Naive thymus-derived CD8-positive, alpha-beta T cell (primary cell): ENCODE measurements around the gene WNT3A. TPM values are rescaled to one million over a fixed set of nuclear protein-coding genes. Genes with fewer than 3 reads are reported as not detected.

Source experiments
- ATAC-seq, 2 donors: fragments of 150-1000 bp; cut with Tn5 transposase in 1 of 2; sonication (Bioruptor Pico), chemical (Tn5 transposase) in 1 of 2; 1 replicate in 1 of 2; 2 replicates in 1 of 2; pipeline ENCODE4 v1.10.0; 2021; ENCODE audit warnings: mild to moderate bottlenecking in 2 of 2, moderate library complexity in 2 of 2
- POLR2A ChIA-PET: fragments of 350-600 bp; sonication (Branson Sonifier 250); formaldehyde crosslinking; loops from one replicate; lab custom pipeline; 2021; ENCODE audit warnings: antibody characterized with exemption; lab: Charles Lee
- DNase-seq, 10 donors: peaks; one replicate each; pipeline versions ENCODE4 v3.0.0 to v3.0.0-alpha.2; 2020 to 2022
- H3K27ac Mint-ChIP-seq, 10 donors: one replicate each; pipeline ENCODE4 v1.8.0; 2020 to 2022; ENCODE audit warnings: mild to moderate bottlenecking in 10 of 10, mixed read lengths in 10 of 10, moderate library complexity in 4 of 10, inconsistent platforms in 1 of 10
- H3K27me3 Mint-ChIP-seq, 5 donors: one replicate each; pipeline ENCODE4 v1.8.0; 2021 to 2022; ENCODE audit warnings: mixed read lengths in 5 of 5
- H3K36me3 Mint-ChIP-seq, 3 donors: one replicate each; pipeline ENCODE4 v1.8.0; 2020 to 2022; ENCODE audit warnings: mixed read lengths in 3 of 3, mild to moderate bottlenecking in 2 of 3, inconsistent platforms in 1 of 3
- H3K4me1 Mint-ChIP-seq, 4 donors: one replicate each; pipeline ENCODE4 v1.8.0; 2021 to 2022; ENCODE audit warnings: mixed read lengths in 4 of 4
- H3K4me3 Mint-ChIP-seq, 10 donors: one replicate each; pipeline ENCODE4 v1.8.0; 2020 to 2022; ENCODE audit warnings: mild to moderate bottlenecking in 10 of 10, mixed read lengths in 10 of 10, moderate library complexity in 6 of 10, inconsistent platforms in 1 of 10
- H3K9me3 Mint-ChIP-seq, 9 donors: one replicate each; pipeline ENCODE4 v1.8.0; 2020 to 2022; ENCODE audit warnings: mixed read lengths in 9 of 9, mild to moderate bottlenecking in 3 of 9, inconsistent platforms in 1 of 9, moderate library complexity in 1 of 9
- microRNA-seq: library from miRNA; unstranded; fragments of <30 nt; microRNA quantifications from one replicate; pipeline ENCODE4 v1.2.0, GENCODE V29; 2022; ENCODE audit warnings: borderline microRNAs expressed
- polyA plus RNA-seq, 3 donors: library from polyadenylated mRNA; unstranded; fragments of 300-500 nt; fragmentation: Illumina TruSeq; gene quantifications; one replicate each; pipeline ENCODE4 v1.2.3, GENCODE V29; 2021
- total RNA-seq, 8 experiments: library from RNA in 2 of 8; stranded (reverse) in 2 of 8; gene quantifications; one replicate each; pipeline ENCODE4 v1.2.3 and lab custom pipeline; 2021 to 2026

WNT3A gene
- total and polyA plus RNA-seq, 5 experiments from 2014 or later: not detected

DNA sequence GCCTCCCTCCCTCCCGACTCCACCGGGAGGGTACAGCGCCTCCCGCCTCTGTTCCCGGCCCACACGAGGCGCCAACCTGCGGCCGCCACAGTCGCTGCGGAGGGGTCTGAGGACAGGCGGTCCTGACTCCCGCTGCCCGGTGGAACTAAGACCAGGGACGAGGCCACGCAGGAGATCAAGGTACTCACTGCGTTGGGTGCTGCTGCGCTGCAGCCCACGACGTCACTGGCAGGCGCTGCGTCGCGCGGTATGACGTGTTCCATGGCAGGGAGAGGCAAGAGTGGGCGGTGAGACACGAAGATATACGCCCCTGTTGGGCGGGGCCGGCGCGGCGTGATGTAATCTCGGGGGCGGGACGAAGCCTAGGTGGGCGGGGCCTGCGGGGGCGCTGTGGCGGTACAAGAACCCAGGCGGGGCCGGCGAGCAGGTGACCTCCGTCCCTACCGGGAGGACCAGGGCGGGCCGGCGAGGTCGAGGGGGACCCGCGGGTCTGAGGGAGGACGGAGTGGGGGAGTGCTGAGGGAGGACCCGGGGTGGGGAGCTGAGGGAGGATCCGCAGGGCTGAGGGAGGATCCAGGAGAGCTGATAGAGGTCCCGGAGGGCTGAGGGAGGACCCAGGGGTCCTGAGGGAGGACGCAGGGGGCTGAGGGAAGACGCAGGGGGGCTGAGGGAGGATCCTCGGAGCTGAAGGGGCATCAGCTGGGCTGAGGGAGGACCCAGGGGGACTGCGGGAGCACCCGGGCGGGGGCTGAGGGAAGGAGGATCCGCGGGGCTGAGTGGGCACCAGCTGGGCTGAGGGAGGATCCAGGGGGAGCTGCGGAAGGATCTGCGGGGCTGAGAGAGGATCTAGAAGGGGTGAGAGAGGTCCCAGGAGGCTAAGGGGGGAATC lies 102.5 kb downstream of the WNT3A start, which contains the start of gene MRPL55:
TSS of gene MRPL55 (minus strand) at position 227 of the 889 bp plus-strand sequence. CDS start 1,039 bp downstream, outside the sequence.
- no peaks in the 10 kb centered on the region for H3K9me3 Mint-ChIP-seq
- DNase-seq (peak; percentile 96 to 100 (median 98)), ATAC-seq (peak; percentile 90)
- H3K27me3 Mint-ChIP-seq: no peaks in the 10 kb centered on the region
- H3K4me3 Mint-ChIP-seq: peak within 1 kb of the TSS; percentile 88 to 98 (median 94)
- peaks cover 9 to 33% (median 31%) of the 10 kb centered on the region in 4 donors for H3K4me1 Mint-ChIP-seq
- peak within 1 kb of the TSS; percentile 93 to 99 (median 97) for H3K27ac Mint-ChIP-seq
- H3K36me3 Mint-ChIP-seq: peaks cover 0 to 13% (median 0%) of the 10 kb centered on the region in 3 donors
- POLR2A ChIA-PET: interaction anchor here (0.6 to 2.8 kb wide), 9 partner anchors 10 to 334 kb away, joined by 3 to 30 read pairs (median 3); partner anchors contain the start of genes ARF1, GUK1 and IBA57

DNA sequence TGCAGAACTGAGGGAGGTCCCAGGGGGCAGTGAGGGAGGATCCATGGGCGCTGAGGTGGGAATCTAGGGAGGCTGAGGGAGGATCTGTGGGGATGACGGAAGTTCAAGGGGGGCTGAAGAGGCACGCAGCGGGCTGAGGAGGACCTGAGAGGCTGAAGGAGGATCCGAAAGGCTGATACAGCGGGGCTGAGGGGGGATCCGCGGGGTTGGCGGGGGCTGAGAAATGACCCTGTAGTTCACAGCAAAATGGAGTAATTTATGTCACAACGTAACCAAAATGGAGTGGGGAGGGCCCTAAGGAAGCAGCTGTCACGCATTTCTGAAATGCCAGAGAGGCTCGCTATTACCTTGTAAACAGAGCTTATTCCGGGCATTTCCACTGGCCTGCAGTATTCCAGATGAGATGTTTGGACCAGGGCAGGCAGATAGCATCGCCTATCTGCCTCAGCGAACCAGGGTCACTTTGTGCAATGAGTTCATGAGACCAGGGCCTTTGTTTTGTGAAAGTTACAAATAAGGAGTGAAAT lies 103.2 kb downstream of the WNT3A start:
- peaks cover 0 to 13% (median 0%) of the 10 kb centered on the region in 3 donors for H3K36me3 Mint-ChIP-seq
- POLR2A ChIA-PET: interaction anchor here (0.6 to 2.8 kb wide), 9 partner anchors 15 to 333 kb away, joined by 3 to 30 read pairs (median 3); partner anchors contain the start of genes ARF1, GUK1 and IBA57
- H3K27ac Mint-ChIP-seq: peak overlapping the region; percentile 93 to 99 (median 97)
- DNase-seq (no peak), ATAC-seq (no peak)
- H3K4me3 Mint-ChIP-seq: peak overlapping the region; percentile 88 to 98 (median 94)
- no peaks in the 10 kb centered on the region for H3K9me3 Mint-ChIP-seq
- no peaks in the 10 kb centered on the region for H3K27me3 Mint-ChIP-seq
- H3K4me1 Mint-ChIP-seq: peaks cover 7 to 30% (median 29%) of the 10 kb centered on the region in 4 donors

DNA sequence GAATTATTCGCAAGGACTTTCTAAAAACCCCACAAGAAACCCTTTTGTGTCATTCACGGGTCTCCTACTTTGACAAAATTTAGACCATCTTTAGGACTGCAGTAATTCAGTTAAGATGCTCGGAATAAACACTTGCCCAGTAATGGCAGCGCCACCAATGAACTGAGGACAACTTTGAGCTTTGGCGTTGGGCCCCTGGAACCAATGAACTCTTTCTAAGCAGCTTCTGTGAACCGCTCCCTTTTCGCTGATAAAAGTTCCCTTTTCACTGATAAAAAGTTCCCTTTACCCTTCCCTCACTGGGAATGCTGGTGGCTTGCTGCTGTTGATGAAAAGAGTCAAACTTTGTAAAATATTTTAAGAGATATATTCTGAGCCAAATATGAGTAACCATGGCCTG lies 103.8 kb downstream of the WNT3A start:
- DNase-seq (no peak), ATAC-seq (no peak)
- no peaks in the 10 kb centered on the region for H3K27me3 Mint-ChIP-seq
- H3K27ac Mint-ChIP-seq: peak overlapping the region in 5 of 10 donors; percentile 44 to 99 (median 82)
- POLR2A ChIA-PET: interaction anchor here (0.6 to 2.8 kb wide), 4 partner anchors 28 to 347 kb away, joined by 3 to 30 read pairs (median 6); partner anchors contain the start of genes ARF1 and IBA57
- peaks cover 7 to 30% (median 29%) of the 10 kb centered on the region in 4 donors for H3K4me1 Mint-ChIP-seq
- H3K4me3 Mint-ChIP-seq: peak overlapping the region in 6 of 10 donors; percentile 10 to 96 (median 89)
- no peaks in the 10 kb centered on the region for H3K9me3 Mint-ChIP-seq
- H3K36me3 Mint-ChIP-seq: peaks cover 0 to 13% (median 0%) of the 10 kb centered on the region in 3 donors

Small RNA genes lying within 50 kb of the gene (microRNA-seq; reads per million reads assigned to microRNA genes)
- not detected for gene MIR3620

Other genes starting within 250 kb of the WNT3A start
- gene PRSS38, start 191.3 kb upstream of the WNT3A start, total RNA-seq: not detected
- not detected for gene PRSS38, start 191.3 kb upstream of the WNT3A start, polyA plus RNA-seq
- not detected for gene WNT9A, start 59.1 kb upstream of the WNT3A start, total RNA-seq
- not detected for gene WNT9A, start 59.1 kb upstream of the WNT3A start, polyA plus RNA-seq
- 100 to 1,000 TPM; 201 to 203 TPM for gene ARF1, start 75.7 kb downstream of the WNT3A start, total RNA-seq
- 100 to 1,000 TPM; 332 to 385 (median 368) TPM for gene ARF1, start 75.7 kb downstream of the WNT3A start, polyA plus RNA-seq
- gene C1orf35, start 96.3 kb downstream of the WNT3A start, total RNA-seq: 10 to 100 TPM; 26.0 to 28.1 TPM
- gene C1orf35, start 96.3 kb downstream of the WNT3A start, polyA plus RNA-seq: 10 to 100 TPM; 12.9 to 25.6 (median 20.0) TPM
- 10 to 100 TPM; 61.9 to 64.8 TPM for gene MRPL55, start 102.3 kb downstream of the WNT3A start, total RNA-seq
- 100 to 1,000 TPM in 2 of 3 donors, 10 to 100 TPM in 1; 96.9 to 130 (median 103) TPM for gene MRPL55, start 102.3 kb downstream of the WNT3A start, polyA plus RNA-seq
- gene GUK1, start 133.3 kb downstream of the WNT3A start, total RNA-seq: 100 to 1,000 TPM; 189 to 202 TPM
- gene GUK1, start 133.3 kb downstream of the WNT3A start, polyA plus RNA-seq: 100 to 1,000 TPM; 369 to 466 (median 374) TPM
- 1 to 10 TPM; 2.6 to 2.8 TPM for gene GJC2, start 142.9 kb downstream of the WNT3A start, total RNA-seq
- under 1 TPM in 2 of 3 donors, not detected in 1; 0.16 to 0.22 TPM for gene GJC2, start 142.9 kb downstream of the WNT3A start, polyA plus RNA-seq
- 10 to 100 TPM; 11.0 to 12.3 TPM for gene IBA57, start 158.8 kb downstream of the WNT3A start, total RNA-seq
- gene IBA57, start 158.8 kb downstream of the WNT3A start, polyA plus RNA-seq: 1 to 10 TPM; 3.3 to 4.2 (median 3.4) TPM
- gene OBSCN, start 201.0 kb downstream of the WNT3A start, total RNA-seq: 100 to 1,000 TPM in 1 of 2 experiments, 10 to 100 TPM in 1; 99.3 to 102 TPM
- 1 to 10 TPM in 2 of 3 donors, under 1 TPM in 1; 0.56 to 4.9 (median 2.4) TPM for gene OBSCN, start 201.0 kb downstream of the WNT3A start, polyA plus RNA-seq